H1 (cell line): ENCODE measurements around the gene SELPLG.

Source experiments
- CBX5 ChIP-seq: fragments of 300-800, 300-1000 bp; sonication (generic); IDR thresholded peaks from 2 replicates; pipeline ENCODE4 v1.7.1; 2016; ENCODE audit warnings: antibody characterized with exemption, low read length, low read depth
- TF ChIP-seq, protein P1 (sequence below), 3 experiments: IDR thresholded peaks; 1 replicate in 2 of 3; 2 replicates in 1 of 3; pipeline versions ENCODE4 v1.5.1 to v1.6.1; 2011; ENCODE audit warnings: low read length in 3 of 3, mild to moderate bottlenecking in 3 of 3, inconsistent platforms in 2 of 3, low read depth in 1 of 3, moderate library complexity in 1 of 3; ENCODE audit not compliant: insufficient read depth in 1 of 3; ENCODE audit errors: control extremely low read depth in 1 of 3

DNA sequence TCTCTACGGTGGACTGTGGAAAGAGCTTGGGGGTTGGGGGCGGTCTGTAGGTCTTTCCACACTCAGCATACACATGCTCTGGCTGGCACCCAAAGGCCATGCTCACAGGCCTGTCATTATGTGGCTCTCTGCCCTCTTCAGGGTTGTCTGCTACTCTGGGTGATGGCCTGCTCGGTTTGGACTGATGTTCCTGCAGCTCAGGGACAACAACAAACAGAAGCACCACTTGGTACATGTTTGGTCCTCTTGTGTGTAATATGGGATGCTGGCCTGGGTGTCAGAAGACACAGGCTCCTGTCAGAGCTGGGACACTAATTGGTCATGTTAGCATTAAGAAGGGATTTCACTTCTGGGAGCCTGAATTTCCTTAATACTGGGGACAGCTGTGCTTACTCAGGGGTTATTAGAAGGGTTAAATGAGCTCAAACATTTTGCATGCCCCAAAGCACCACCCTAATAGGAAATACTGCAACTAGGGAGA is 32.7 kb upstream of the SELPLG start:
- no peak for TF ChIP-seq CBX5
- TF ChIP-seq, protein P1, sequence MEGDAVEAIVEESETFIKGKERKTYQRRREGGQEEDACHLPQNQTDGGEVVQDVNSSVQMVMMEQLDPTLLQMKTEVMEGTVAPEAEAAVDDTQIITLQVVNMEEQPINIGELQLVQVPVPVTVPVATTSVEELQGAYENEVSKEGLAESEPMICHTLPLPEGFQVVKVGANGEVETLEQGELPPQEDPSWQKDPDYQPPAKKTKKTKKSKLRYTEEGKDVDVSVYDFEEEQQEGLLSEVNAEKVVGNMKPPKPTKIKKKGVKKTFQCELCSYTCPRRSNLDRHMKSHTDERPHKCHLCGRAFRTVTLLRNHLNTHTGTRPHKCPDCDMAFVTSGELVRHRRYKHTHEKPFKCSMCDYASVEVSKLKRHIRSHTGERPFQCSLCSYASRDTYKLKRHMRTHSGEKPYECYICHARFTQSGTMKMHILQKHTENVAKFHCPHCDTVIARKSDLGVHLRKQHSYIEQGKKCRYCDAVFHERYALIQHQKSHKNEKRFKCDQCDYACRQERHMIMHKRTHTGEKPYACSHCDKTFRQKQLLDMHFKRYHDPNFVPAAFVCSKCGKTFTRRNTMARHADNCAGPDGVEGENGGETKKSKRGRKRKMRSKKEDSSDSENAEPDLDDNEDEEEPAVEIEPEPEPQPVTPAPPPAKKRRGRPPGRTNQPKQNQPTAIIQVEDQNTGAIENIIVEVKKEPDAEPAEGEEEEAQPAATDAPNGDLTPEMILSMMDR (IDR thresholded peaks at IDR 0.05; ENCODE audit: control extremely low read depth in 1 of 3, insufficient read depth in 1 of 3, low read depth in 1 of 3, low read length in 3 of 3) = no peak
